ENCODE data around the gene UBE2B.

Gene UBE2B

DNA sequence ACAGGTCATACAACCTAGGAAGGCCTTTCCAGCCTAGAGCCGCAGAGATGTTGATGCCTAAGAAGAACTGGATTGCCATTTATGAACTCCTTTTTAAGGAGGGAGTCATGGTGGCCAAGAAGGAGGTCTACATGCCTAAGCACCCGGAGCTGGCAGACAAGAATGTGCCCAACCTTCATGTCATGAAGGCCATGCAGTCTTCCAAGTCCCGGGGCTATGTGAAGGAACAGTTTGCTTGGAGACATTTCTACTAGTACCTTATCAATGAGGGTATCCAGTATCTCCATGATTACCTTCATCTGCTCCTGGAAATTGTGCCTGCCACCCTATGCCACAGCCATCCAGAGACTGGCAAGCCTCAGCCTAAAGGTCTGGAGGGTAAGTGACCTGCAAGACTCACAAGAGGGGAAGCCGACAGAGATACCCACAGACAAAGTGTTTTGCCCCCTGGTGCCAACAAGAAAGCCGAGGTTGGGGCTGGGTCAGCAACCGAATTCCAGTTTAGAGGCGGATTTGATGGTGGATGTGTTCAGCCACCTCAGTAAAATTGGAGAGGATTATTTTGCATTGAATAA lies 51.5 kb downstream of the UBE2B start:
- Histone ChIP-seq H3K9me3 (ENCODE audit: insufficient read depth, low read length) (no peaks in the 10 kb centered on the region), H3K27me3 (ENCODE audit: low read length) (no peaks in the 10 kb centered on the region), H3K27ac (ENCODE audit: low read depth, low read length) (no peak overlapping the region), H4K20me1 (ENCODE audit: low read depth, low read length) (no peaks in the 10 kb centered on the region), H3F3A (ENCODE audit: insufficient read depth) (no peaks in the 10 kb centered on the region), H2AFZ (ENCODE audit: low read depth, low read length, severe bottlenecking) (no peak overlapping the region), H3K79me2 (ENCODE audit: insufficient read depth, low read length) (no peaks in the 10 kb centered on the region), H3K4me3 (ENCODE audit: insufficient read depth, low read length, poor library complexity, severe bottlenecking) (no peak overlapping the region), H3K4me2 (ENCODE audit: low read depth, low read length, poor library complexity, severe bottlenecking) (no peak overlapping the region), H3K9me2 (replicated peaks; ENCODE audit: insufficient read depth, low read length) (no peaks in the 10 kb centered on the region), H3K9ac (ENCODE audit: low read length) (no peak overlapping the region), H3K36me3 (ENCODE audit: low read length) (no peaks in the 10 kb centered on the region)
- no peak for TF ChIP-seq EZH2phosphoT487 (conservative IDR thresholded peaks at IDR 0.05; ENCODE audit: low read length)
- TF ChIP-seq, protein P1, sequence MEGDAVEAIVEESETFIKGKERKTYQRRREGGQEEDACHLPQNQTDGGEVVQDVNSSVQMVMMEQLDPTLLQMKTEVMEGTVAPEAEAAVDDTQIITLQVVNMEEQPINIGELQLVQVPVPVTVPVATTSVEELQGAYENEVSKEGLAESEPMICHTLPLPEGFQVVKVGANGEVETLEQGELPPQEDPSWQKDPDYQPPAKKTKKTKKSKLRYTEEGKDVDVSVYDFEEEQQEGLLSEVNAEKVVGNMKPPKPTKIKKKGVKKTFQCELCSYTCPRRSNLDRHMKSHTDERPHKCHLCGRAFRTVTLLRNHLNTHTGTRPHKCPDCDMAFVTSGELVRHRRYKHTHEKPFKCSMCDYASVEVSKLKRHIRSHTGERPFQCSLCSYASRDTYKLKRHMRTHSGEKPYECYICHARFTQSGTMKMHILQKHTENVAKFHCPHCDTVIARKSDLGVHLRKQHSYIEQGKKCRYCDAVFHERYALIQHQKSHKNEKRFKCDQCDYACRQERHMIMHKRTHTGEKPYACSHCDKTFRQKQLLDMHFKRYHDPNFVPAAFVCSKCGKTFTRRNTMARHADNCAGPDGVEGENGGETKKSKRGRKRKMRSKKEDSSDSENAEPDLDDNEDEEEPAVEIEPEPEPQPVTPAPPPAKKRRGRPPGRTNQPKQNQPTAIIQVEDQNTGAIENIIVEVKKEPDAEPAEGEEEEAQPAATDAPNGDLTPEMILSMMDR (IDR thresholded peaks at IDR 0.05; ENCODE audit: insufficient read depth, low read length, poor library complexity, severe bottlenecking): no peak

DNA sequence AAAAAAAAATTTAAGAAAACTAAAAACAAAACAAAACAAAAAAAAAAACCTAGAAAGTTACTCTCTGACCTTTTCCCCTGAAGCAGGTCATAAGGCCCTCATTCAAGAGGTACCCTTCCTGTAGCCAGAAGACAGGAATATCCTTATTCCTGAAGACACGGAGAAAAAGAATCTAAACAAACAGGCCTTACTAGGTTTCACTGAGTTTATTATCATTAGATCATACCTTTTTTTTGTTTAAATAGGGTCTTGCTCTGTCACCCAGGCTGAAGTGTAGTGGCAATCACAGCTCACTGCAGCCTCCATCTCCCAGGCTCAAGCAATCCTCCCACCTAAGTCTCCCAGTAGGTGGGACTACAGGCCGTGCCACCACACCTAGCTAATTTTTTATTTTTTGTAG lies 52.0 kb downstream of the UBE2B start:
- H3F3A ChIP-seq (ENCODE audit: insufficient read depth): no peaks in the 10 kb centered on the region
- no peaks in the 10 kb centered on the region for H3K9me3 ChIP-seq (ENCODE audit: insufficient read depth, low read length)
- no peak overlapping the region for H3K4me2 ChIP-seq (ENCODE audit: low read depth, low read length, poor library complexity, severe bottlenecking)
- H2AFZ ChIP-seq (ENCODE audit: low read depth, low read length, severe bottlenecking): no peak overlapping the region
- H3K36me3 ChIP-seq (ENCODE audit: low read length): no peaks in the 10 kb centered on the region
- H3K79me2 ChIP-seq (ENCODE audit: insufficient read depth, low read length): no peaks in the 10 kb centered on the region
- no peak overlapping the region for H3K27ac ChIP-seq (ENCODE audit: low read depth, low read length)
- TF ChIP-seq, protein P1 (IDR thresholded peaks at IDR 0.05; ENCODE audit: insufficient read depth, low read length, poor library complexity, severe bottlenecking): no peak
- TF ChIP-seq EZH2phosphoT487 (conservative IDR thresholded peaks at IDR 0.05; ENCODE audit: low read length): no peak
- H3K4me3 ChIP-seq (ENCODE audit: insufficient read depth, low read length, poor library complexity, severe bottlenecking): no peak overlapping the region
- no peaks in the 10 kb centered on the region for H3K9me2 ChIP-seq (replicated peaks; ENCODE audit: insufficient read depth, low read length)
- no peak overlapping the region for H3K9ac ChIP-seq (ENCODE audit: low read length)
- no peaks in the 10 kb centered on the region for H4K20me1 ChIP-seq (ENCODE audit: low read depth, low read length)
- H3K27me3 ChIP-seq (ENCODE audit: low read length): no peaks in the 10 kb centered on the region

DNA sequence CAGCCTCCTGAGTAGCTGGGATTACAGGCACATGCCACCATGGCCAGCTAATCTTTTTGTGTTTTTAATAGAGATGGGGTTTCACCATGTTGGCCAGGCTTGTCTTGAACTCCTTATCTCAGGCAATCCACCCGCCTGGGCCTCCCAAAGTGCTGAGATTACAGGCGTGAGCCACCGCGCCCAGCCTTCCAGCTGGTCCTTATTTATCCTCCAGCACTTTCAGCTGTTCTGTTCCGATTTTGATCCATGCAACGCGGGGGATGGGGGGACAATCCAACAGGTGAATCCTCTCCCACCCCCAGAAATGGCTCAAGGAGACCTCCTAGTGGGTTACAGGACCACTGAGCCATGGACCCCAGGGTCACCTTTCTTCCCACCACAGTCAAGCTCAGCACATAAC lies 55.0 kb downstream of the UBE2B start:
- Histone ChIP-seq H4K20me1 (ENCODE audit: low read depth, low read length) (no peaks in the 10 kb centered on the region), H3K27ac (ENCODE audit: low read depth, low read length) (no peak overlapping the region), H3K79me2 (ENCODE audit: insufficient read depth, low read length) (no peaks in the 10 kb centered on the region), H3K36me3 (ENCODE audit: low read length) (no peaks in the 10 kb centered on the region), H3K9ac (ENCODE audit: low read length) (no peak overlapping the region), H3K4me2 (ENCODE audit: low read depth, low read length, poor library complexity, severe bottlenecking) (no peak overlapping the region), H2AFZ (ENCODE audit: low read depth, low read length, severe bottlenecking) (no peak overlapping the region), H3K27me3 (ENCODE audit: low read length) (no peaks in the 10 kb centered on the region), H3K9me2 (replicated peaks; ENCODE audit: insufficient read depth, low read length) (no peaks in the 10 kb centered on the region), H3K9me3 (ENCODE audit: insufficient read depth, low read length) (no peaks in the 10 kb centered on the region), H3K4me3 (ENCODE audit: insufficient read depth, low read length, poor library complexity, severe bottlenecking) (no peak overlapping the region), H3F3A (ENCODE audit: insufficient read depth) (no peaks in the 10 kb centered on the region)
- no peak for TF ChIP-seq EZH2phosphoT487 (conservative IDR thresholded peaks at IDR 0.05; ENCODE audit: low read length)
- TF ChIP-seq, protein P1 (IDR thresholded peaks at IDR 0.05; ENCODE audit: insufficient read depth, low read length, poor library complexity, severe bottlenecking): no peak
